NT2/D1 (cell line): ENCODE measurements around the gene SH3RF1.
A peak's percentile ranks its signal among the peaks of the same experiment; 100 is the strongest.

Experiments
- DNase-seq: peaks from one replicate; pipeline ENCODE4 v3.0.0-alpha.2; 2011; ENCODE audit warnings: low read depth, low spot score
- H3K27me3 ChIP-seq: 2 replicates; pipeline ENCODE4 v1.6.0; 2011; ENCODE audit warnings: mild to moderate bottlenecking; ENCODE audit not compliant: insufficient read length, insufficient read depth
- H3K36me3 ChIP-seq: 2 replicates; pipeline ENCODE4 v1.6.1; 2011; ENCODE audit warnings: mild to moderate bottlenecking, low read length, mixed read lengths; ENCODE audit not compliant: insufficient read depth, insufficient read length
- H3K4me1 ChIP-seq: 2 replicates; pipeline ENCODE4 v1.5.1; 2011; ENCODE audit not compliant: insufficient read depth, insufficient read length
- H3K4me3 ChIP-seq: 2 replicates; pipeline ENCODE4 v1.5.1; 2011; ENCODE audit warnings: low read depth; ENCODE audit not compliant: insufficient read length
- H3K9ac ChIP-seq: 2 replicates; pipeline ENCODE4 v1.6.0; 2011; ENCODE audit warnings: low read depth; ENCODE audit not compliant: insufficient read length
- H3K9me3 ChIP-seq: 2 replicates; pipeline ENCODE4 v1.5.1; 2011; ENCODE audit warnings: mild to moderate bottlenecking, low read length; ENCODE audit not compliant: insufficient read depth
- SUZ12 ChIP-seq: IDR thresholded peaks from 2 replicates; pipeline ENCODE4 v1.6.1; 2011; ENCODE audit not compliant: insufficient read length, insufficient read depth; ENCODE audit errors: extremely low read depth
- YY1 ChIP-seq: IDR thresholded peaks from 2 replicates; pipeline ENCODE4 v1.6.1; 2011; ENCODE audit not compliant: insufficient read length, insufficient read depth
- ZNF274 ChIP-seq: IDR thresholded peaks from 2 replicates; pipeline ENCODE4 v1.6.1; 2011; ENCODE audit warnings: mild to moderate bottlenecking, low read depth, low read length

Gene SH3RF1

DNA sequence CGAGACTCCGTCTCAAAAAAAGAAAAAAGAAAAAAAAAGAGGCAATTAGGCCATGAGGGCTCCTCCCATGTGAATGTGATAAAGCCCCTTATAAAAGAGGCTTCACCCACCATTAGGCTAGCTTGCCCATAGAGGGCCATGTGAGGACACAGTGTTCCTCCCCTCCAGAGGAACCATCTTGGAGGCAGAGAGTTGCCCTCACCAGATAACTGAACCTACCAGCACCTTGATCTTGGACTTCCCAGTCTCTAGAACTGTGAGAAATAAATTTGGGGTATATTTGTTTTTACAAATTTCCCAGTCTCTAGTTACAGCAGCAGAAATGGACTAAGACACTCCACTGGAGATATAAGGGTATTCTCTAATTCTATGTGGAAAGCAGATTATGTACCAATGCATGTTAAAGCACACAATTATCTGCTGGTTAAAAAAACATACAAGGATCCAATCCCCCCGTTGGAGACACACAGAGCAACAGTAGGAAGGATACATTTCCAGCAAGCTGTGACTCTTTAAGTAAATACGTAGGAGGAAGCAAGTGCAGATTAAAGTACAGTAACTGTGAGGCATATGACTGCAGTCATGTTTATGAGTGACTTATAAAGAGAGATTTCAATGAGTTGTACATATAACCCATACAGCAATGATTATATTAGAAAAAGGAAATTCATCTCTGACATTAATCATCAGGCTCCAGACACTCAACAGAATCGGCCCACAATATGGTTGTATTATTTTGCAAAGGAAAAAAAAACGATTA lies 21.4 kb downstream of the SH3RF1 start:
- no peak for DNase-seq
- Histone ChIP-seq H3K27me3 (no peaks in the 10 kb centered on the region), H3K36me3 (no peaks in the 10 kb centered on the region), H3K4me1 (no peaks in the 10 kb centered on the region), H3K9ac (no peak overlapping the region), H3K4me3 (no peak overlapping the region), H3K9me3 (no peaks in the 10 kb centered on the region)
- no peak for TF ChIP-seq ZNF274
- no peak for TF ChIP-seq SUZ12
- TF ChIP-seq YY1, result no peak

- no peaks in the 10 kb centered on the region for H3K36me3 ChIP-seq
- no peaks in the 10 kb centered on the region for H3K9me3 ChIP-seq
- no peaks in the 10 kb centered on the region for H3K4me1 ChIP-seq
- no peak overlapping the region for H3K4me3 ChIP-seq
- no peak for TF ChIP-seq ZNF274
- no peak for TF ChIP-seq SUZ12
- TF ChIP-seq YY1, result no peak
- no peaks in the 10 kb centered on the region for H3K27me3 ChIP-seq
- no peak for DNase-seq
- no peak overlapping the region for H3K9ac ChIP-seq
These were observed 22.1 kb downstream of the SH3RF1 start for GRCh38 chr4:169248645-169249044.

DNA sequence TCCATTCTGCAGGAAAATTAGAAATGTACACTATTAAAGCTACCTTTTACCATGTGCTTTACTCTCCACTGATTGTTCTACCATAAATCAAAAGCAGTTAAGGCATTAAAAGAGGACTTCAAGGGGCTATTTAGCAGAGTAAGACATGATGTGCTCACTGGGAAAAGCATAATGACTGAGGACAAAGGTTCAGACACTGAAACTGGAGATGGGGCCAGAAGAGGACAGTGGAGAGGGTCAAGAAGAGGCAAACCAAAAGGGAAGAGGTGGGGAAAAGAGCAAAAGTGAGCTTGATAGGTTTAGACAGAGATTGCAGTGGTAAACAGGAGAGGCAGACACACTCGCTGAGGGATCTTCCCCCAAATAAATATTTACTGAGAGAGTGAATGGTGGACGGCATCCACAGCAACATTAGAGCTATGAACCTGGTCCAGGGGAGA lies 23.8 kb downstream of the SH3RF1 start:
- no peaks in the 10 kb centered on the region for H3K36me3 ChIP-seq
- no peak overlapping the region for H3K4me3 ChIP-seq
- H3K4me1 ChIP-seq, result no peaks in the 10 kb centered on the region
- no peaks in the 10 kb centered on the region for H3K27me3 ChIP-seq
- no peak for DNase-seq
- no peak overlapping the region for H3K9ac ChIP-seq
- H3K9me3 ChIP-seq, result no peaks in the 10 kb centered on the region
- no peak for TF ChIP-seq SUZ12
- TF ChIP-seq ZNF274, result no peak
- TF ChIP-seq YY1, result no peak

DNA sequence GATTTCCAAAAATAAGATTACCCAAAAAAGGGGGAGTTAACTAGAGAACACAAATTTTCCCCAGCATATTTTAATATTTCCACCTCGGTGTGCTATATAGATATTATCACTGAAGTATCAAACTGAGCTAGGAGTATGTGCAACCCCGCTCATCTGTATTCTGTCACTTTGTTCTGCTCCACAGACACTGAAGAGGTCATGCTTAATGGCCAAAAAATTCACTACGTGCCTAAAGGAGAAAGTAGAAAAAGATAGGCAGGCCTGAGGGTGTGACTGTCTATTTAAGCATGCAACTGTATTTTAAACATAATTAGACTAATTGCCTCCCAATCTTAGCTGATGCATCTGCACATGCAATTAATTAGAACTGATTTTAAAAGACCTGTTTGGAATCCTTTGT lies 24.5 kb downstream of the SH3RF1 start:
- DNase-seq, result no peak
- Histone ChIP-seq H3K36me3 (no peaks in the 10 kb centered on the region), H3K4me3 (no peak overlapping the region), H3K4me1 (no peaks in the 10 kb centered on the region), H3K9ac (no peak overlapping the region), H3K27me3 (no peaks in the 10 kb centered on the region), H3K9me3 (no peaks in the 10 kb centered on the region)
- TF ChIP-seq YY1, result no peak

GRCh38 chr4:169245061-169245460 lies 25.7 kb downstream of the SH3RF1 start:
- H3K27me3 ChIP-seq, result no peaks in the 10 kb centered on the region
- H3K4me3 ChIP-seq, result no peak overlapping the region
- H3K4me1 ChIP-seq, result no peaks in the 10 kb centered on the region
- DNase-seq, result no peak
- no peaks in the 10 kb centered on the region for H3K9me3 ChIP-seq
- H3K9ac ChIP-seq, result no peak overlapping the region
- TF ChIP-seq ZNF274 (no peak), SUZ12 (no peak), YY1 (no peak)
- H3K36me3 ChIP-seq, result no peaks in the 10 kb centered on the region

DNA sequence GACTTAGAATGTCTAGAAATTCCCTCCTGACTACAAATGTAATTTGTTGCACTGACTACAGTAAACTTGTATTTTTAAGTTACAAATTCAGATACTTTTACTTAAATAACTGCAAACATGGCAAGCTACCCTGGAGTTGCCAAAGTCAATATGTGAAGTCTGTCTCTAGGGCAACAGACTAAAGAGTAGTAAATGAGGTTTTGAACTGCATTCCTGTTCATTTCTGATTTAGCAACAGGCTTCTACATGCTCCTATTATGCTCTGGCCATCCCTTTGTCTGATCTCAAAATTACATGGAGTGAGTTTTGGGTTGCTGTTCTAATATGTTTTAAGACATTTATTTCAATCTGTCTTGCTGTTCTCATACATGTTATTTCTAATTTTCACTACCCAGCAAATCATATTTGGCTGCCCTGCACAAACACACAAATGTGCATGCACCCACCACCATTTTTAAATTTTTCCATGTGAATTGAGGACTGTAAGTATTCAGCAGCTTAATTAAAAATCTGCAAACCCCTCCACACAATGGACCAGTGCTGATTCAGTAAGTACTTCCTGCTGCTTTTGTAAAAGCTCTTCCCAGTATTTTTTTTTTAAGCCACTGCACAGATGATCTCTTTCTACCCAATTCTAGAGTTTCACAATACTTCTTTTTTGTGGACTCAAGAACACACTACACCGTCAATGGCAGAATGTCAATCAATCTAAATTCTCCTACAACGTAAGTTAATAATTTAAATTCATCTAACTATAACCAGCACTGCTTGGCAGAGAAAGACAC lies 26.7 kb downstream of the SH3RF1 start:
- no peaks in the 10 kb centered on the region for H3K9me3 ChIP-seq
- H3K4me3 ChIP-seq, result no peak overlapping the region
- no peaks in the 10 kb centered on the region for H3K36me3 ChIP-seq
- TF ChIP-seq YY1 (no peak), ZNF274 (no peak), SUZ12 (no peak)
- no peaks in the 10 kb centered on the region for H3K4me1 ChIP-seq
- DNase-seq, result peak; percentile 13
- no peaks in the 10 kb centered on the region for H3K27me3 ChIP-seq
- no peak overlapping the region for H3K9ac ChIP-seq

- no peak for DNase-seq
- Histone ChIP-seq H3K9me3 (no peaks in the 10 kb centered on the region), H3K4me1 (no peaks in the 10 kb centered on the region), H3K4me3 (no peak overlapping the region), H3K36me3 (no peaks in the 10 kb centered on the region), H3K27me3 (no peaks in the 10 kb centered on the region), H3K9ac (no peak overlapping the region)
- TF ChIP-seq ZNF274 (no peak), YY1 (no peak), SUZ12 (no peak)
These were observed 29.3 kb downstream of the SH3RF1 start for GRCh38 chr4:169241464-169241863.
